ENCODE measurements around the gene SPOCK3.

GRCh38 chr4:167129146-167129545 lies 105.1 kb downstream of the SPOCK3 start:
- no peak for TF ChIP-seq CTCF (IDR thresholded peaks at IDR 0.05)
- no peak for TF ChIP-seq POLR2A (IDR thresholded peaks at IDR 0.05)
